Natural killer cell (primary cell): Measurements from ENCODE around the gene GABRA5. TPM values are rescaled to one million over a fixed set of nuclear protein-coding genes. Genes with fewer than 3 reads are reported as not detected.

Experiments
- ATAC-seq, 3 donors: fragments of 150-1000 bp in 2 of 3; fragments of 200-7000 bp in 1 of 3; cut with Tn5 transposase; 1 replicate in 1 of 3; 2 replicates in 2 of 3; pipeline ENCODE4 v1.10.0; 2021; ENCODE audit warnings: mild to moderate bottlenecking in 2 of 3, moderate library complexity in 2 of 3
- DNase-seq, 2 donors: peaks; one replicate each; pipeline versions ENCODE4 v3.0.0 to v3.0.0-alpha.2; 2013 to 2021; ENCODE audit warnings: mixed read lengths in 1 of 2
- H3K27ac ChIP-seq: one replicate; pipeline ENCODE4 v1.5.1; 2013; ENCODE audit warnings: mild to moderate bottlenecking, low read length
- H3K27me3 ChIP-seq: one replicate; pipeline ENCODE4 v1.6.1; 2013; ENCODE audit warnings: low read length; ENCODE audit not compliant: control insufficient read depth, insufficient read depth
- H3K36me3 ChIP-seq: one replicate; pipeline ENCODE4 v1.6.1; 2013; ENCODE audit warnings: low read length; ENCODE audit not compliant: control insufficient read depth, insufficient read depth
- H3K4me1 ChIP-seq: one replicate; pipeline ENCODE4 v1.6.1; 2013; ENCODE audit warnings: low read length; ENCODE audit not compliant: control insufficient read depth, insufficient read depth
- H3K4me3 ChIP-seq: one replicate; pipeline ENCODE4 v1.5.1; 2013; ENCODE audit warnings: low read length
- H3K9me3 ChIP-seq: one replicate; pipeline ENCODE4 v1.6.1; 2013; ENCODE audit warnings: low read length; ENCODE audit not compliant: control insufficient read depth, insufficient read depth
- H3K27ac Mint-ChIP-seq, 2 donors: one replicate each; pipeline ENCODE4 v1.8.0; 2022; ENCODE audit warnings: mild to moderate bottlenecking in 2 of 2, mixed read lengths in 2 of 2, moderate library complexity in 1 of 2
- H3K27me3 Mint-ChIP-seq, 2 donors: one replicate each; pipeline ENCODE4 v1.8.0; 2022; ENCODE audit warnings: low read depth in 2 of 2, mixed read lengths in 2 of 2
- H3K36me3 Mint-ChIP-seq: one replicate; pipeline ENCODE4 v1.8.0; 2022; ENCODE audit warnings: mixed read lengths
- H3K4me1 Mint-ChIP-seq, 2 donors: one replicate each; pipeline ENCODE4 v1.8.0; 2022; ENCODE audit warnings: mixed read lengths in 2 of 2
- H3K4me3 Mint-ChIP-seq: one replicate; pipeline ENCODE4 v1.8.0; 2022; ENCODE audit warnings: mild to moderate bottlenecking, moderate library complexity, mixed read lengths
- H3K9me3 Mint-ChIP-seq, 2 donors: one replicate each; pipeline ENCODE4 v1.8.0; 2022; ENCODE audit warnings: mixed read lengths in 2 of 2
- WGBS: methylation state at CpG from one replicate; pipeline ENCODE4 v1.1.7; 2013; ENCODE audit warnings: missing lambda C conversion rate; ENCODE audit not compliant: insufficient coverage; 5-methylcytosine and 5-hydroxymethylcytosine counted together
- intact Hi-C: fragments of 100-400 bp; cut with micrococcal nuclease; formaldehyde crosslinking; loops from one replicate; pipeline ENCODE4 v1.14.2; 2022
- total RNA-seq, 4 donors: library from RNA; stranded (reverse); fragments of 120-200 nt in 1 of 4; gene quantifications; one replicate each; pipeline versions ENCODE4 v1.2.3 to v1.2.4, GENCODE V29; 2013 to 2022
- TF ChIP-seq, protein P1 (sequence below): fragments of 200-600 bp; IDR thresholded peaks from one replicate; pipeline ENCODE4 v1.8.0; 2022; ENCODE audit warnings: antibody characterized with exemption

The GABRA5 gene
- total RNA-seq, 3 donors from 2014 or later (not counting 1 experiment from before 2014, with no cell fraction given): not detected

DNA sequence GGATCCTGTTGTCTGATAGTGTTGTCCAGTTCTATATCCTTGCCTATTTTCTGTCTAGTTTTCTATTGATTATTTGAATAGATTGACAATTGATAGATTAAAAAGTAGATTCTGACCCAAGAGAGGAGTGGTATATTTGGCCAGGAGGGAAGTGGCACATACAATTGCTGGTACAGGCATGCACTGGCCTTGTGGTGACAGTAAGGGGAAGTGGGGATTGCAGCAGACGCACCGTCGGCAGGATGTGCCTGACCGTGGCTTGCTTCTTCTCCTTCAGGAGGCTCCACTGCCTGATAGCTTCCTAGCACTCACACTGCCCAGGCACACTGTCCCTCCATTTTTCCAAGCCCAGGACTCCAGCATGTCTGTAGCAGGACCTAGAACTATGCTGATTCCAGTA is 114.6 kb downstream of the GABRA5 start:
- Histone ChIP-seq H3K4me3 (no peak overlapping the region), H3K27me3 (no peaks in the 10 kb centered on the region), H3K36me3 (no peaks in the 10 kb centered on the region), H3K4me1 (no peaks in the 10 kb centered on the region), H3K9me3 (no peaks in the 10 kb centered on the region), H3K27ac (no peak overlapping the region)
- no peak for ATAC-seq
- H3K27me3 Mint-ChIP-seq: no peaks in the 10 kb centered on the region
- intact Hi-C loops: no loop called here
- no peak overlapping the region for H3K4me3 Mint-ChIP-seq
- no peaks in the 10 kb centered on the region for H3K36me3 Mint-ChIP-seq
- peaks cover 2 to 8% of the 10 kb centered on the region in 2 donors for H3K9me3 Mint-ChIP-seq
- H3K27ac Mint-ChIP-seq: no peak overlapping the region
- TF ChIP-seq, protein P1, sequence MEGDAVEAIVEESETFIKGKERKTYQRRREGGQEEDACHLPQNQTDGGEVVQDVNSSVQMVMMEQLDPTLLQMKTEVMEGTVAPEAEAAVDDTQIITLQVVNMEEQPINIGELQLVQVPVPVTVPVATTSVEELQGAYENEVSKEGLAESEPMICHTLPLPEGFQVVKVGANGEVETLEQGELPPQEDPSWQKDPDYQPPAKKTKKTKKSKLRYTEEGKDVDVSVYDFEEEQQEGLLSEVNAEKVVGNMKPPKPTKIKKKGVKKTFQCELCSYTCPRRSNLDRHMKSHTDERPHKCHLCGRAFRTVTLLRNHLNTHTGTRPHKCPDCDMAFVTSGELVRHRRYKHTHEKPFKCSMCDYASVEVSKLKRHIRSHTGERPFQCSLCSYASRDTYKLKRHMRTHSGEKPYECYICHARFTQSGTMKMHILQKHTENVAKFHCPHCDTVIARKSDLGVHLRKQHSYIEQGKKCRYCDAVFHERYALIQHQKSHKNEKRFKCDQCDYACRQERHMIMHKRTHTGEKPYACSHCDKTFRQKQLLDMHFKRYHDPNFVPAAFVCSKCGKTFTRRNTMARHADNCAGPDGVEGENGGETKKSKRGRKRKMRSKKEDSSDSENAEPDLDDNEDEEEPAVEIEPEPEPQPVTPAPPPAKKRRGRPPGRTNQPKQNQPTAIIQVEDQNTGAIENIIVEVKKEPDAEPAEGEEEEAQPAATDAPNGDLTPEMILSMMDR: no peak
- no peaks in the 10 kb centered on the region for H3K4me1 Mint-ChIP-seq
- 11% methylated on average over 4 of the region's 4 CpGs for WGBS
- no peak for DNase-seq

DNA sequence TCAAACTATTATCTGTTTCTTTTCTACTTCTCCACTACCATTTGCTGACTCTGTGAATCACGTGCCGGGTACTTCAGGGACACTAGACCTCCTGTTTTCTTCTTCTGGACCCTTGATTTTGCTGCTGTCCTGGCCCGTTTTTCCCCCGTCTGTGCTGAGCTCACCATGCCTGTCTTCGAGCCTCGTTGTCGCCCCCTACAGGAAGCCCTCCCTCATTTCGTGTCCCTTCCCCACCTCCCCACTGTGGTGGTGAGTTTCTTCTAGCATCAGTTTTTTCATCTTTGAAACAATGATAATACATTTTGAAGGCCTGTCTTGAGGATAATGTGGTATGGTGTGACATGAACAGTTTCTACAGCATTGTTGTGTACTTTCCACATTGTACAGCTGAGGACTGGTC is 117.0 kb downstream of the GABRA5 start:
- no peak overlapping the region for H3K4me3 ChIP-seq
- Mint-ChIP-seq H3K4me3 (no peak overlapping the region), H3K27me3 (no peaks in the 10 kb centered on the region), H3K27ac (no peak overlapping the region), H3K36me3 (no peaks in the 10 kb centered on the region), H3K9me3 (peaks cover 3 to 6% of the 10 kb centered on the region in 2 donors), H3K4me1 (no peaks in the 10 kb centered on the region)
- WGBS: 98% methylated on average over 4 of the region's 8 CpGs
- H3K9me3 ChIP-seq: no peaks in the 10 kb centered on the region
- DNase-seq (no peak), ATAC-seq (no peak)
- intact Hi-C loops: no loop called here
- no peaks in the 10 kb centered on the region for H3K36me3 ChIP-seq
- H3K27ac ChIP-seq: no peak overlapping the region
- no peaks in the 10 kb centered on the region for H3K27me3 ChIP-seq
- TF ChIP-seq, protein P1: no peak
- no peaks in the 10 kb centered on the region for H3K4me1 ChIP-seq

DNA sequence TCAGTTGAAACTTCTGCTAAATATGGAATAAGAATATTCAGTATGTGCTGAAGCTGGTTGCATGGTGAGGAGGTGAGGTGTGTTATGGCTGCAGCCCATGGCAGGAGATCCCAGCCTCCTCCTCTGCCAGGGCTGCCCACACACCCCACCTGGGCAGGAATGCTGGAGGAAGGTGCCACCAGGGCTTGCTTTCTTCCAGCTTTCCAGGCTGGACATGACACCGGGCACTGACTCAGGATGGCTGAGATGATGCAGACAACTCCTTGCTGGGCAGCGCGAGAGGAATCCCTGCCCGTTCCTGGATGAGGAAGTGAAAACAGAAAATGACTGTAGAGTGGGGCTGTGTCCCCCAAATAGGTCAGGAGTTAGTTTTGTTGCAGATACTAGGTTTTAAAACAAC is 118.2 kb downstream of the GABRA5 start:
- ATAC-seq (no peak), DNase-seq (no peak)
- no peak overlapping the region for H3K4me3 ChIP-seq
- Mint-ChIP-seq H3K9me3 (peaks cover 3 to 8% of the 10 kb centered on the region in 2 donors), H3K27me3 (no peaks in the 10 kb centered on the region), H3K36me3 (no peaks in the 10 kb centered on the region), H3K27ac (no peak overlapping the region), H3K4me3 (no peak overlapping the region), H3K4me1 (no peaks in the 10 kb centered on the region)
- no peaks in the 10 kb centered on the region for H3K9me3 ChIP-seq
- intact Hi-C loops: no loop called here
- no peaks in the 10 kb centered on the region for H3K36me3 ChIP-seq
- H3K27ac ChIP-seq: no peak overlapping the region
- WGBS: 89% methylated on average over 4 of the region's 4 CpGs
- TF ChIP-seq, protein P1: no peak
- H3K27me3 ChIP-seq: no peaks in the 10 kb centered on the region
- no peaks in the 10 kb centered on the region for H3K4me1 ChIP-seq

DNA sequence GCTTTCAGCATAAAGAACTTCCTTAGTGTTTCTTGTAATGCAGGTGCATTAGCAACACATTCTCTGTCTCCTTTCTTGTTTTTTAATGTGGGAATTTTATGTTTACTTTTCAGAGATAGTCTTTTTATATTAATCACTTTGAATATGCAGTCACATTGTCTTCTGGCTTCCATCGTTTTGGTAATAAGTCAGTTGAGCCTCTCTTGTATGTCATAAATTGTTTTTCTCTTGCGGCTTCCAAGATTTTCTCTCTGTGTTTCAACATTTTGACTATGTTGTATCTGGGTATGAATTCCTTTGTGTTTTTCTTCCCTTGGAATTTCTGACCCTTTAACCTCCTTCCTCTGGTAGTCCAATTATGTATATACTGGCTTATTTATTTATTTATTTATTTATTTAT is 129.4 kb downstream of the GABRA5 start:
- no peak for DNase-seq

More for the DNA sequence above, 129.4 kb downstream of the GABRA5 start:
- Histone ChIP-seq H3K27ac (no peak overlapping the region), H3K27me3 (no peaks in the 10 kb centered on the region), H3K36me3 (no peaks in the 10 kb centered on the region), H3K9me3 (peaks cover 2% of the 10 kb centered on the region), H3K4me3 (no peak overlapping the region), H3K4me1 (no peaks in the 10 kb centered on the region)
- no peaks in the 10 kb centered on the region for H3K27me3 Mint-ChIP-seq
- TF ChIP-seq, protein P1: no peak
- intact Hi-C loops: no loop called here
- H3K4me3 Mint-ChIP-seq: no peak overlapping the region
- no peak overlapping the region for H3K27ac Mint-ChIP-seq
- peaks cover 17 to 19% of the 10 kb centered on the region in 2 donors for H3K9me3 Mint-ChIP-seq
- peaks cover 9% of the 10 kb centered on the region for H3K36me3 Mint-ChIP-seq
- ATAC-seq: no peak
- H3K4me1 Mint-ChIP-seq: no peaks in the 10 kb centered on the region
- WGBS: 100% methylated on average over 1 of the region's 2 CpGs
